Neural cell (in vitro differentiated cells): ENCODE measurements around the gene LMNB1. TPM values are rescaled to one million over a fixed set of nuclear protein-coding genes. Genes with fewer than 3 reads are reported as not detected.
A peak's percentile ranks its signal among the peaks of the same experiment; 100 is the strongest.
"Not testable (repeated sequence)": the region's sequence is repeated elsewhere in the genome, so short reads cannot be mapped to it uniquely, and the experiment has no call there.

Source experiments
- H2AFZ ChIP-seq: fragments of 200-600, 300-800 bp; sonication (generic), shearing (Covaris generic); 2 replicates; pipeline ENCODE4 v1.6.0; 2014; ENCODE audit warnings: low read depth, mild to moderate bottlenecking, antibody characterized with exemption, low read length, moderate library complexity
- H3F3A ChIP-seq: fragments of 200-600 bp; shearing (Covaris generic); 2 replicates; pipeline ENCODE4 v1.6.1; 2016; ENCODE audit warnings: mild to moderate bottlenecking, moderate library complexity, mixed read lengths, antibody characterized with exemption, low read length; ENCODE audit not compliant: insufficient read depth, poor library complexity, severe bottlenecking
- H3K27ac ChIP-seq: fragments of 200-600, 300-800 bp; sonication (generic), shearing (Covaris generic); 2 replicates; pipeline ENCODE4 v1.5.1; 2014; ENCODE audit warnings: mild to moderate bottlenecking, low read length, moderate library complexity
- H3K27me3 ChIP-seq: fragments of 300-800, 200-600 bp; sonication (generic), shearing (Covaris generic); 2 replicates; pipeline ENCODE4 v1.6.0; 2014; ENCODE audit warnings: mild to moderate bottlenecking, low read depth, low read length, moderate library complexity; ENCODE audit not compliant: insufficient read depth
- H3K36me3 ChIP-seq: fragments of 300-800, 200-600 bp; sonication (generic), shearing (Covaris generic); 2 replicates; pipeline ENCODE4 v1.5.1; 2014; ENCODE audit warnings: mild to moderate bottlenecking, antibody characterized with exemption, low read length, moderate library complexity; ENCODE audit not compliant: insufficient read depth
- H3K4me2 ChIP-seq: fragments of 300-800, 200-600 bp; sonication (generic), shearing (Covaris generic); 2 replicates; pipeline ENCODE4 v1.6.0; 2014; ENCODE audit warnings: mild to moderate bottlenecking, low read length
- H3K4me3 ChIP-seq: fragments of 300-800, 200-600 bp; sonication (generic), shearing (Covaris generic); 2 replicates; pipeline ENCODE4 v1.5.1; 2014; ENCODE audit warnings: mild to moderate bottlenecking, low read length, moderate library complexity
- H3K79me2 ChIP-seq: fragments of 200-600 bp; shearing (Covaris generic); replicated peaks from 2 replicates; pipeline ENCODE4 v1.6.0; 2014; ENCODE audit warnings: mild to moderate bottlenecking, low read length, moderate library complexity; ENCODE audit not compliant: insufficient read depth
- H3K9ac ChIP-seq: fragments of 300-800, 200-600 bp; sonication (generic), shearing (Covaris generic); 2 replicates; pipeline ENCODE4 v1.6.1; 2016; ENCODE audit warnings: mild to moderate bottlenecking, low read length, mixed read lengths
- H3K9me2 ChIP-seq: fragments of 200-600 bp; shearing (Covaris generic); 2 replicates; pipeline ENCODE4 v1.6.1; 2016; ENCODE audit warnings: mild to moderate bottlenecking, low read length, mixed read lengths; ENCODE audit not compliant: insufficient read depth
- H3K9me3 ChIP-seq: fragments of 200-600, 300-800 bp; sonication (generic), shearing (Covaris generic); 2 replicates; pipeline ENCODE4 v1.6.1; 2016; ENCODE audit warnings: mild to moderate bottlenecking, mixed run types, low read length, moderate library complexity, mixed read lengths
- H4K20me1 ChIP-seq: fragments of 200-600 bp; shearing (Covaris generic); 2 replicates; pipeline ENCODE4 v1.6.1; 2016; ENCODE audit warnings: mild to moderate bottlenecking, mixed run types; ENCODE audit not compliant: insufficient read depth
- CTCF ChIP-seq: fragments of 450-650 bp; IDR thresholded peaks from 2 replicates; pipeline ENCODE4 v1.5.1; 2014; ENCODE audit warnings: antibody characterized with exemption, mild to moderate bottlenecking, moderate library complexity; ENCODE audit not compliant: poor library complexity, severe bottlenecking
- EP300 ChIP-seq: fragments of 450-650 bp; conservative IDR thresholded peaks from 2 replicates; pipeline ENCODE4 v1.6.1; 2014; ENCODE audit warnings: antibody characterized with exemption, mild to moderate bottlenecking, moderate library complexity; ENCODE audit not compliant: poor library complexity, severe bottlenecking
- EZH2 ChIP-seq: fragments of 200-600, 300-800 bp; shearing (Covaris generic), sonication (generic); IDR thresholded peaks from 2 replicates; pipeline ENCODE4 v1.6.1; 2014; ENCODE audit warnings: antibody characterized with exemption, low read length, borderline replicate concordance, mild to moderate bottlenecking; ENCODE audit not compliant: insufficient read depth, poor library complexity, severe bottlenecking
- MXI1 ChIP-seq: fragments of 450-650 bp; conservative IDR thresholded peaks from 2 replicates; pipeline ENCODE4 v1.6.1; 2014; ENCODE audit warnings: antibody characterized with exemption, mild to moderate bottlenecking; ENCODE audit not compliant: poor library complexity, severe bottlenecking
- POLR2AphosphoS5 ChIP-seq: IDR thresholded peaks from 2 replicates; pipeline ENCODE4 v1.6.1; 2012
- RAD21 ChIP-seq: fragments of 450-650 bp; conservative IDR thresholded peaks from 2 replicates; pipeline ENCODE4 v1.6.1; 2014; ENCODE audit warnings: antibody characterized with exemption, mild to moderate bottlenecking, moderate library complexity
- REST ChIP-seq: IDR thresholded peaks from 2 replicates; pipeline ENCODE4 v1.6.1; 2012; ENCODE audit warnings: borderline replicate concordance
- SMC3 ChIP-seq: fragments of 450-650 bp; conservative IDR thresholded peaks from 2 replicates; pipeline ENCODE4 v1.6.1; 2014; ENCODE audit warnings: antibody characterized with exemption, mild to moderate bottlenecking, moderate library complexity; ENCODE audit not compliant: poor library complexity
- TAF1 ChIP-seq: IDR thresholded peaks from 2 replicates; pipeline ENCODE4 v1.6.1; 2012; ENCODE audit warnings: low read depth
- polyA plus RNA-seq: library from polyadenylated mRNA; depleted of rRNA; stranded (reverse); fragments of >200 nt; gene quantifications from 2 replicates; pipeline ENCODE4 v1.2.3, GENCODE V29; 2014

LMNB1 gene
- polyA plus RNA-seq, 1 donor from 2014 or later: 91.0 TPM

- H3F3A ChIP-seq: no peaks in the 10 kb centered on the region
- H3K27me3 ChIP-seq: no peaks in the 10 kb centered on the region
- no peaks in the 10 kb centered on the region for H3K79me2 ChIP-seq
- H3K4me3 ChIP-seq: no peak overlapping the region
- H3K9ac ChIP-seq: no peak overlapping the region
- H2AFZ ChIP-seq: no peak overlapping the region
- H4K20me1 ChIP-seq: no peaks in the 10 kb centered on the region
- H3K27ac ChIP-seq: no peak overlapping the region
- TF ChIP-seq RAD21: no peak
- no peak for TF ChIP-seq REST
- no peak for TF ChIP-seq EP300
- TF ChIP-seq CTCF: no peak
- TF ChIP-seq POLR2AphosphoS5: no peak
- TF ChIP-seq TAF1: no peak
- no peak for TF ChIP-seq EZH2
- no peak for TF ChIP-seq MXI1
- H3K36me3 ChIP-seq: no peaks in the 10 kb centered on the region
- no peaks in the 10 kb centered on the region for H3K9me2 ChIP-seq
- no peaks in the 10 kb centered on the region for H3K9me3 ChIP-seq
- no peak overlapping the region for H3K4me2 ChIP-seq
Observed at GRCh38 chr5:126837242-126837641, 60.3 kb downstream of the LMNB1 start.

- Histone ChIP-seq H2AFZ (no peak overlapping the region), H3K36me3 (no peaks in the 10 kb centered on the region), H3F3A (no peaks in the 10 kb centered on the region), H3K9me3 (no peaks in the 10 kb centered on the region), H4K20me1 (no peaks in the 10 kb centered on the region), H3K27me3 (no peaks in the 10 kb centered on the region), H3K4me2 (no peak overlapping the region), H3K9ac (no peak overlapping the region), H3K27ac (no peak overlapping the region), H3K9me2 (no peaks in the 10 kb centered on the region), H3K79me2 (no peaks in the 10 kb centered on the region), H3K4me3 (no peak overlapping the region)
- peak; percentile 61 for TF ChIP-seq CTCF
- TF ChIP-seq MXI1: no peak
- peak; percentile 69 for TF ChIP-seq SMC3
- TF ChIP-seq EP300: no peak
- TF ChIP-seq RAD21: peak; percentile 63
- no peak for TF ChIP-seq REST
- TF ChIP-seq TAF1: no peak
Observed at GRCh38 chr5:126837906-126838539, 61.1 kb downstream of the LMNB1 start.

- H3K4me3 ChIP-seq, H3K79me2 ChIP-seq, H3K9me2 ChIP-seq, H2AFZ ChIP-seq, H3K9ac ChIP-seq, H3K27ac ChIP-seq, H3K9me3 ChIP-seq, H3K36me3 ChIP-seq, H3K27me3 ChIP-seq, H3K4me2 ChIP-seq, H4K20me1 ChIP-seq, H3F3A ChIP-seq: not testable (repeated sequence)
Observed at GRCh38 chr5:126839407-126839806, 62.5 kb downstream of the LMNB1 start.
